OCI-LY1 (cell line): ENCODE data around the gene TMA16.

Experiments used
- EZH2 ChIP-seq: fragments of 200-600 bp; sonication (generic), shearing (Covaris generic); IDR thresholded peaks from 2 replicates; pipeline ENCODE4 v1.8.0; 2017; ENCODE audit warnings: borderline replicate concordance, mixed run types, mild to moderate bottlenecking, antibody characterized with exemption, low read length, moderate library complexity, mixed read lengths
- TF ChIP-seq, protein P1 (sequence below): fragments of 200-600 bp; sonication (generic), shearing (Covaris generic); IDR thresholded peaks from 2 replicates; pipeline ENCODE4 v1.5.1; 2017; ENCODE audit warnings: mild to moderate bottlenecking, antibody characterized with exemption, low read length, moderate library complexity, mixed read lengths

DNA sequence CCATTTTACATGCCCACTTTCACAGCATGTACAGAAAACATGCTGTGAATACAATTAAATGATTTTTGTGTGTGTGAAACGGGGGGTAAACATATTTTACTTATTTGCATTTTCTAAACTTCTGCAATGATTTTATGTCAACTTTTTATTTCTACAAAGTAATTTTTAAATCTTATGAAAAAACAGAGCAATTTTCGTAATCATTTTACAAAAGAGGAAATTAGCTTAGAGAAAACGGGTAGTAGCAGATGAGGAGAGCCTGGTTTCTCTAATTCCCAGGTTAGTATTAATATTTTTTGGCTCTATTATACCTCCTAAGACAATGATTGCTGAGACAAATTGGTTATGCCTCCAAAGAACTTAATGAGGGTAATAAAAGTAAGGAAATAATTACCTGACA is 24.1 kb upstream of the TMA16 start:
- no peak for TF ChIP-seq EZH2
- TF ChIP-seq, protein P1, sequence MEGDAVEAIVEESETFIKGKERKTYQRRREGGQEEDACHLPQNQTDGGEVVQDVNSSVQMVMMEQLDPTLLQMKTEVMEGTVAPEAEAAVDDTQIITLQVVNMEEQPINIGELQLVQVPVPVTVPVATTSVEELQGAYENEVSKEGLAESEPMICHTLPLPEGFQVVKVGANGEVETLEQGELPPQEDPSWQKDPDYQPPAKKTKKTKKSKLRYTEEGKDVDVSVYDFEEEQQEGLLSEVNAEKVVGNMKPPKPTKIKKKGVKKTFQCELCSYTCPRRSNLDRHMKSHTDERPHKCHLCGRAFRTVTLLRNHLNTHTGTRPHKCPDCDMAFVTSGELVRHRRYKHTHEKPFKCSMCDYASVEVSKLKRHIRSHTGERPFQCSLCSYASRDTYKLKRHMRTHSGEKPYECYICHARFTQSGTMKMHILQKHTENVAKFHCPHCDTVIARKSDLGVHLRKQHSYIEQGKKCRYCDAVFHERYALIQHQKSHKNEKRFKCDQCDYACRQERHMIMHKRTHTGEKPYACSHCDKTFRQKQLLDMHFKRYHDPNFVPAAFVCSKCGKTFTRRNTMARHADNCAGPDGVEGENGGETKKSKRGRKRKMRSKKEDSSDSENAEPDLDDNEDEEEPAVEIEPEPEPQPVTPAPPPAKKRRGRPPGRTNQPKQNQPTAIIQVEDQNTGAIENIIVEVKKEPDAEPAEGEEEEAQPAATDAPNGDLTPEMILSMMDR: no peak
